ENCODE measurements around the gene NBPF6.
"Not testable (repeated sequence)": the region's sequence is repeated elsewhere in the genome, so short reads cannot be mapped to it uniquely, and the experiment has no call there.

The NBPF6 gene

DNA sequence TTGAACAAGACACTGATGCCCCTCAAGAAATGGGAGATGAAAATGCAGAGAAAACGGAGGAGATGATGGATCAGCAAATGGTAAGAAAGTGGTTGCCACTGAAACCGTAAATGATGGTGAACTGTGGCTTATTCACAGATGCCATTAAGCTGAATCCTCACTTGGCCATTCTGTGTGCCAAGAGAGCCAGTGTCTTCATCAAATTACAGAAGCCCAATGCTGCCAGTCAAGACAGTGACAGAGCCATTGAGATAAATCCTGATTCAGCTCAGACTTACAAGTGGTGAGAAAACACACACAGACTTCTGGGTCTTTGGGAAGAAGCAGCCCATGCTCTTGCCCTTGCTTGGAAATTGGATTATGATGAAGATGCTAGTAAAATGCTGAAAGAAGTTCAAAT, 52.5 kb downstream of the NBPF6 start:
- DNase-seq: no peak

DNA sequence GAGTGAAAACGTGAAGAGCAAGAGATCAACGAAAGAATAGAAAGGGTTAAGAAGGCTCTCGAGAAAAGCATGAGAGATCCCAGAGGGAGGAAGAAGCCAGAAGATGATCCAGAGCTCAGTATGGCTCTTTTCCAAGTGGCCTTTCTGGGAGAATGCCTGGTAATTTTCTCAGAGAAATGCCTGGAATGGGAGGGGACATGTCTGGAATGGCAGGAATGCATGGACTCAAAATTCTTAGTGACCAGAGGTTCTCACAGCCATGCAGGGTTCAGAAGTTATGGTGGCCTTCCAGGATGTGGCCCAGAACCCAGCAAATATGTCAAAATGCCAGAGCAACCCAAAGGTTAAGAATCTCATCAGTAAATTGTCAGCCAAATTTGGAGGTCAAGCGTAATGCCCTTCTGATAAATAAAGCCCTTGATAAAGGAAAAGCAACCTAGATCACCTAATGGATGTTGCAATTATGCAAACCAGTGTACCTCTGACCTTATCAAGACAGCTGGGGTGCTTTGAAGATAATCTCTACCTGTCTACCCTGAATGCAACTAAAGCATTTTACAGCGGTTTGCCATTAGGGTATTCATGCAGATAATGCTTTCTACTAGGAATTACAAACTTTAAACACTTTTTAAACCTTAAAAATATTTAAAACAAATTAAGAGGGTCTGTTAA, 53.1 kb downstream of the NBPF6 start:
- DNase-seq: no peak

DNA sequence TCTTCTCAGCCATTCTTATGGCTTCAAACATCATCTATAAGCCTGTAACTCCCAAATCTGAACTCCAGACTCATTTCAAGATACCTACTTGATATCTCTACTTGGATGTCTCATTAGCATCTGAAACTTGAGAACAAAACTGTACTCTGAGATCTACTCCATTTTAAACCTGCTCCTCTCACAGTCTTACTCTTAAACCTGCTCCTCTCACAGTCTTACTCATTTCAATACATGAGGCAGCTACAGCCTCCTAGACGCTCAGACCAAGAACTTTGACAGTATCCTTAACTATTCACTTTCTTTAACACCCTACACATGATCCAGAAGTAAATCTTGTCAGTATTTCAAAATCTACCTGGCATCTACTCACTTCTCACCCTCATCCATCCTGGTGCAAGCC, 54.3 kb downstream of the NBPF6 start:
- DNase-seq: no peak

DNA sequence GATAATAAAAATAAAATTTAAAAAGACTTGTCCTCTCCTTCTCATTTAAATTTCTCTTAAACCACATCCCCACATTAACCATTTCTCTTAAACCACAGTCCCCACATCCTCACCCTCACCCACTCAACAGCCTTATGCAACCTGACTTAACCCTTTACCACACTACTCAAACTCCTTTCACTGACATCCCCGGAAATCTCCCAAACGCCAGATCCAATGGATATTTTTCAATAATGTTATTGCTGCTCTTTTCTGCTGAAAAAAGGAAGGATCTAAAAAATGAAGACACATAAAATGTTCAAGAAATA, 55.6 kb downstream of the NBPF6 start:
- DNase-seq: peak; percentile 7

DNA sequence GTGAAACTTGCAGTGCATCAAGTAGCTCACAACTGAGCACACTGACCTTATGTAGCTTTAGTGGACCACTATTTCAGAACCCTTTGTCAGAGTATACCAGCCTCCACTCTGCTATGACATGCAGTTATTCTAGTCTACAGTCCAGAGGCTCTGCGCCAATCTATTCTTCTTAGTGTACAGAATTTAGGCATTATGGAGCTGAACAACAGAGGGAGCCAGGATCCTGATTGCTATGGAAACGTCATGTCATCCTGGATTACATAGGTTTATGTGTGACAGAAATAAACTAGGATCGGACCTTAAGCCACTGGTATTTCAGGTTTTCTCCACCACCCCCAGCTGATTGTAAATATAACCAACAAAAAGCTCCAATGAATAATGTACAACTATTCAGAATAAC, 61.6 kb downstream of the NBPF6 start:
- no peak for DNase-seq

DNA sequence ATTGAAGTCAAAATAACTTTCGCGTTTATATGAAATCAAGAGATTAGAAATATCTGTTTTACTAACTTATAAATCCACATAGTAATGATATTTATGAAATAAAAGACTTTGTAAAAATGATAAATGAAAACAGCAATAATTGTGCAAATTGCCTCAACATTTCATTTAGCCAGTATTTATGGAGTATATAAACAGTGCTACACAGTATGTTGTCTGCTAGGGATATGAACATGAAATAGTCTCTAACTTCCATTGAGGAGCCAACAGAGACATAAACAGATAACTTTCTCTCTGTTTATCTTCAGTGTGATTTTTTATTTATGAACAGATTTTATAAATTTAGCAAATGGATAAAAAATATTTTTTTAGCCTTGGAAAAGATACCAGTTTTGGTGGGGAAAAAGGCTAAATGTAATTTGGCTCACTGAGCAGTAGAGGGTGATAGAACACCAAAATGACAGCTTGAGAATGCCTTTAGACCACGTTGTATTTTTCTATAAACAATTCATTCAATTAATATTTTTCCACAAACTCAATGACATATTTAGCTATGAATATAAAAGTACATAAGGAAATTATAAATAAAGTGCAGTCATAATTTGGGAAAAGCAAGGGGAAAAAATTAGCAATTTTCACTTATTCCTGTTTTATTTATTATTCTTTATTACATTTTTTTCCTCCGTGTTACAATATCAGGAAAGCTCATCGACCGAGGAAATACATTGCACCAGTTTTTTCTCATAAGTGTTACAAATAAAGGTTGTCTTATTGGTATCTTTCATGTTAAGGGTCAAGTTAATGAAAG, 62.3 kb downstream of the NBPF6 start:
- peak; percentile 61 for DNase-seq

DNA sequence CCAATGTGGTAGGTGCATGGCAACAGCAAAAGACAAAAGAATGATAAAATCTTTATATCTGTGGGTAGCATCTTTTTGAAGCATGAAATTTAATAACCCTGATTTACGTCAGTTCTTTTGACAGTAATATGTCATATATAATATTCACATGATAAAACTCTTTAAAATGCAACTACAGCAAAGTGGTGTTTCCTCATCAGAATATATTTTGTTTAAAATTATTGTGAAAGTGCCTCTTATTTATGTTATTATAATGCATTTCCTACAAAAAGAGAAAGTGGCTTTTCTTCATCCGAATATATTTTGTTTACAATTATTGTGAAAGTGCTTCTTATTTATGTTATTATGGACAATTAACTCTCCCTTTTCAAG, 62.9 kb downstream of the NBPF6 start:
- no peak for DNase-seq

DNA sequence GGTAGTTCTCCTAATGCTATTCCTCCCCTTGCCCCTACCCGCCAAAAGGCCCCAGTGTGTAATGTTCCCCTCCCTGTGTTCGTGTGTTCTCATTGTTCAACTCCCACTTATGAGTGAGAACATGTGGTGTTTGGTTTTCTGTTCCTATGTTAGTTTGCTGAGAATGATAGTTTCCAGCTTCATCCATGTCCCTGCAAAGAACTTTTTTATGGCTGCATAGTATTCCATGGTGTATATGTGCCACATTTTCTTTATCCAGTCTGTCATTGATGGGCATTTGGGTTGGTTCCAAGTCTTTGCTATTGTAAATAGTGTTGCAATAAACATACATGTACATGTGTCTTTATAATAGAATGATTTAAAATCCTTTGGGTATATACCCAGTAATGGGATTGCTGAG, 63.8 kb downstream of the NBPF6 start:
- DNase-seq: not testable (repeated sequence)

DNA sequence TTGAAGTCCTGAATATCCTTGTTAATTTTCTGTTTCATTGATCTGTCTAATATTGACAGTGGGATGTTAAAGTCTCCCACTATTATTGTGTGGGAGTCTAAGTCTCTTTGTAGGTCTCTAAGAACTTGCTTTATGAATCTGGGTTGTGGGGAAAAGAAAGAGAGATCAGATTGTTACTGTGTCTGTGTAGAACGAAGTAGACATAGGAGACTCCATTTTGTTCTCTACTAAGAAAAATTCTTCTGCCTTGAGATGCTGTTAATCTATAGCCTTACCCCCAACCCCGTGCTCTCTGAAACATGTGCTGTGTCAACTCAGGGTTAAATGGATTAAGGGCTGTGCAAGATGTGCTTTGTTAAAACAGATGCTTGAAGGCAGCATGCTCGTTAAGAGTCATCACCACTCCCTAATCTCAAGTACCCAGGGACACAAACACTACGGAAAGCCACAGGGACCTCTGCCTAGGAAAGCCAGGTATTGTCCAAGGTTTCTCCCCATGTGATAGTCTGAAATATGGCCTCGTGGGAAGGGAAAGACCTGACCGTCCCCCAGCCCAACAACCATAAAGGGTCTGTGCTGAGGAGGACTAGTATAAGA, 67.3 kb downstream of the NBPF6 start:
- DNase-seq: not testable (repeated sequence)
